IMR-90 (cell line): ENCODE results near the gene NFIA.

ENCODE experiments used
- BHLHE40 ChIP-seq: fragments of 150-350 bp; IDR thresholded peaks from 2 replicates; pipeline ENCODE4 v1.6.1; 2016; ENCODE audit warnings: mild to moderate bottlenecking, low read depth, low read length
- CEBPB ChIP-seq: IDR thresholded peaks from 2 replicates; pipeline ENCODE4 v1.6.1; 2012; ENCODE audit warnings: low read depth, low read length, improper control_type of control experiment
- CHD1 ChIP-seq: IDR thresholded peaks from 2 replicates; pipeline ENCODE4 v1.6.1; 2012; ENCODE audit warnings: low read depth, low read length, improper control_type of control experiment
- ELK1 ChIP-seq: fragments of 150-350 bp; IDR thresholded peaks from 2 replicates; pipeline ENCODE4 v1.6.1; 2016; ENCODE audit warnings: low read depth, mild to moderate bottlenecking, low read length, moderate library complexity, borderline replicate concordance
- FOS ChIP-seq: fragments of 150-350 bp; IDR thresholded peaks from 2 replicates; pipeline ENCODE4 v1.6.1; 2016; ENCODE audit warnings: low read depth, low read length
- MAFK ChIP-seq: IDR thresholded peaks from 2 replicates; pipeline ENCODE4 v1.6.1; 2012; ENCODE audit warnings: low read depth, low read length, improper control_type of control experiment
- MXI1 ChIP-seq: IDR thresholded peaks from 2 replicates; pipeline ENCODE4 v1.6.1; 2012; ENCODE audit warnings: low read depth, mild to moderate bottlenecking, low read length, moderate library complexity, borderline replicate concordance
- POLR2A ChIP-seq: IDR thresholded peaks from 2 replicates; pipeline ENCODE4 v1.6.1; 2012; ENCODE audit warnings: mild to moderate bottlenecking, low read depth, low read length
- SMC3 ChIP-seq: fragments of 150-350 bp; IDR thresholded peaks from 2 replicates; pipeline ENCODE4 v1.6.1; 2016; ENCODE audit warnings: low read depth, mild to moderate bottlenecking, antibody characterized with exemption, low read length, moderate library complexity
- USF2 ChIP-seq: fragments of 150-350 bp; IDR thresholded peaks from 2 replicates; pipeline ENCODE4 v1.6.1; 2017; ENCODE audit warnings: mild to moderate bottlenecking, antibody characterized with exemption, low read length, low read depth
- TF ChIP-seq, protein P1 (sequence below): conservative IDR thresholded peaks from 2 replicates; pipeline ENCODE4 v1.5.1; 2012; ENCODE audit warnings: mild to moderate bottlenecking, low read depth, low read length, improper control_type of control experiment

GRCh38 chr1:61124696-61125095 is 42.3 kb downstream of the NFIA start:
- TF ChIP-seq, protein P1, sequence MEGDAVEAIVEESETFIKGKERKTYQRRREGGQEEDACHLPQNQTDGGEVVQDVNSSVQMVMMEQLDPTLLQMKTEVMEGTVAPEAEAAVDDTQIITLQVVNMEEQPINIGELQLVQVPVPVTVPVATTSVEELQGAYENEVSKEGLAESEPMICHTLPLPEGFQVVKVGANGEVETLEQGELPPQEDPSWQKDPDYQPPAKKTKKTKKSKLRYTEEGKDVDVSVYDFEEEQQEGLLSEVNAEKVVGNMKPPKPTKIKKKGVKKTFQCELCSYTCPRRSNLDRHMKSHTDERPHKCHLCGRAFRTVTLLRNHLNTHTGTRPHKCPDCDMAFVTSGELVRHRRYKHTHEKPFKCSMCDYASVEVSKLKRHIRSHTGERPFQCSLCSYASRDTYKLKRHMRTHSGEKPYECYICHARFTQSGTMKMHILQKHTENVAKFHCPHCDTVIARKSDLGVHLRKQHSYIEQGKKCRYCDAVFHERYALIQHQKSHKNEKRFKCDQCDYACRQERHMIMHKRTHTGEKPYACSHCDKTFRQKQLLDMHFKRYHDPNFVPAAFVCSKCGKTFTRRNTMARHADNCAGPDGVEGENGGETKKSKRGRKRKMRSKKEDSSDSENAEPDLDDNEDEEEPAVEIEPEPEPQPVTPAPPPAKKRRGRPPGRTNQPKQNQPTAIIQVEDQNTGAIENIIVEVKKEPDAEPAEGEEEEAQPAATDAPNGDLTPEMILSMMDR: no peak
- no peak for TF ChIP-seq BHLHE40
- no peak for TF ChIP-seq FOS
- TF ChIP-seq POLR2A: no peak
- no peak for TF ChIP-seq ELK1
- TF ChIP-seq SMC3: no peak
- no peak for TF ChIP-seq MXI1
- no peak for TF ChIP-seq CEBPB
- TF ChIP-seq USF2: no peak
- TF ChIP-seq CHD1: no peak
- no peak for TF ChIP-seq MAFK
